ENCODE results near the gene PRDM16. TPM values are rescaled to one million over a fixed set of nuclear protein-coding genes. Genes with fewer than 3 reads are reported as not detected.

The PRDM16 gene
- total and polyA plus RNA-seq, 2 of the 13 experiments (the other 11 are each of a cell fraction or from before 2014, with no cell fraction given): 0.15 to 0.81 TPM

GRCh38 chr1:3115275-3116149 is 46.5 kb downstream of the PRDM16 start (continued):
- no peak for TF ChIP-seq ZNF704 (CRISPR knock-in tag; IDR thresholded peaks at IDR 0.05; ENCODE audit: borderline replicate concordance)
- peak; percentile 29; the same call in 1 of the 2 replicates for TF ChIP-seq TRIM24 (CRISPR knock-in tag; IDR thresholded peaks at IDR 0.05)
- peak; percentile 62 for TF ChIP-seq BCL6 (CRISPR knock-in tag; IDR thresholded peaks at IDR 0.05)
- no peak for TF ChIP-seq JDP2 (CRISPR knock-in tag; IDR thresholded peaks at IDR 0.05; ENCODE audit: borderline replicate concordance)
- TF ChIP-seq, protein P1, sequence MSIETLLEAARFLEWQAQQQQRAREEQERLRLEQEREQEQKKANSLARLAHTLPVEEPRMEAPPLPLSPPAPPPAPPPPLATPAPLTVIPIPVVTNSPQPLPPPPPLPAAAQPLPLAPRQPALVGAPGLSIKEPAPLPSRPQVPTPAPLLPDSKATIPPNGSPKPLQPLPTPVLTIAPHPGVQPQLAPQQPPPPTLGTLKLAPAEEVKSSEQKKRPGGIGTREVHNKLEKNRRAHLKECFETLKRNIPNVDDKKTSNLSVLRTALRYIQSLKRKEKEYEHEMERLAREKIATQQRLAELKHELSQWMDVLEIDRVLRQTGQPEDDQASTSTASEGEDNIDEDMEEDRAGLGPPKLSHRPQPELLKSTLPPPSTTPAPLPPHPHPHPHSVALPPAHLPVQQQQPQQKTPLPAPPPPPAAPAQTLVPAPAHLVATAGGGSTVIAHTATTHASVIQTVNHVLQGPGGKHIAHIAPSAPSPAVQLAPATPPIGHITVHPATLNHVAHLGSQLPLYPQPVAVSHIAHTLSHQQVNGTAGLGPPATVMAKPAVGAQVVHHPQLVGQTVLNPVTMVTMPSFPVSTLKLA (IDR thresholded peaks at IDR 0.05): no peak
- TF ChIP-seq ZNF354B (CRISPR knock-in tag; IDR thresholded peaks at IDR 0.05): no peak
- TF ChIP-seq, protein P2, sequence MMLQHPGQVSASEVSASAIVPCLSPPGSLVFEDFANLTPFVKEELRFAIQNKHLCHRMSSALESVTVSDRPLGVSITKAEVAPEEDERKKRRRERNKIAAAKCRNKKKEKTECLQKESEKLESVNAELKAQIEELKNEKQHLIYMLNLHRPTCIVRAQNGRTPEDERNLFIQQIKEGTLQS (CRISPR knock-in tag; IDR thresholded peaks at IDR 0.05): no peak
- peak; percentile 34; the same call in 1 of the 2 replicates for TF ChIP-seq SRY (CRISPR knock-in tag; IDR thresholded peaks at IDR 0.05)
- peak; percentile 73; the same call in 1 of the 2 replicates for TF ChIP-seq MEIS1 (CRISPR knock-in tag; IDR thresholded peaks at IDR 0.05; ENCODE audit: borderline replicate concordance)
- TF ChIP-seq RERE (CRISPR knock-in tag; IDR thresholded peaks at IDR 0.05; ENCODE audit: low read depth): no peak
- no peak for TF ChIP-seq THRA (CRISPR knock-in tag; IDR thresholded peaks at IDR 0.05; ENCODE audit: borderline replicate concordance)
- TF ChIP-seq ZBTB7A (CRISPR knock-in tag; IDR thresholded peaks at IDR 0.05): peak; percentile 92; the same call in 1 of the 2 replicates
- peak; percentile 89 for TF ChIP-seq HDAC2 (CRISPR knock-in tag; IDR thresholded peaks at IDR 0.05)
- TF ChIP-seq FUBP1 (CRISPR knock-in tag; IDR thresholded peaks at IDR 0.05; ENCODE audit: borderline replicate concordance): no peak
- TF ChIP-seq ZBTB3 (CRISPR knock-in tag; IDR thresholded peaks at IDR 0.05; ENCODE audit: borderline replicate concordance, low read depth): no peak
- TF ChIP-seq ZNF83 (CRISPR knock-in tag; IDR thresholded peaks at IDR 0.05; ENCODE audit: borderline replicate concordance): no peak
